NCI-H2171 (cell line): ENCODE data around the gene GPR179.
"Not testable (repeated sequence)": the region's sequence is repeated elsewhere in the genome, so short reads cannot be mapped to it uniquely, and the experiment has no call there.

Experiments used
- DNase-seq: peaks from one replicate; lab custom pipeline; 2025; lab: John Stamatoyannopoulos, UW

The GPR179 gene

GRCh38 chr17:38322156-38322779 is 21.5 kb downstream of the GPR179 start:
- peak; percentile 26 for DNase-seq

DNA sequence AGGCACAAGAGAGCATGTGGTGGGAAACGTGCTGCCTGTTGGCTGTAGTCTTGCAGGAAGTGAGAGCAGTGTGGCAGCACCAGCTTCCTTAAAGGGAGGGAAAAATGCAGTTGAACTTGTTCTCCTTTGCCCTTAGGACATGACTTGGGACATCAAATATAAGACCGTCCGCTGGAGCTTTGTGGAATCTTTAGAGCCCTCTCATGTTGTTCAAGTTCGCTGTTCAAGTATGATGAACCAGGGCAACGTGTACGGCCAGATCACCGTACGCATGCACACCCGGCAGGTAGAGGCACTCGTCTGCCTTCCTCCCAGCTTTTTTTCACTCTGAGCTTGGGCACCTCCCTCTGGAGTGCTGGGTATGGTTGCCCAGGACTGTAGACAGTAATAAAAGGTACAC is 23.3 kb downstream of the GPR179 start:
- DNase-seq: no peak

- DNase-seq: no peak
Measured at GRCh38 chr17:38317081-38317480, 26.7 kb downstream of the GPR179 start.

DNA sequence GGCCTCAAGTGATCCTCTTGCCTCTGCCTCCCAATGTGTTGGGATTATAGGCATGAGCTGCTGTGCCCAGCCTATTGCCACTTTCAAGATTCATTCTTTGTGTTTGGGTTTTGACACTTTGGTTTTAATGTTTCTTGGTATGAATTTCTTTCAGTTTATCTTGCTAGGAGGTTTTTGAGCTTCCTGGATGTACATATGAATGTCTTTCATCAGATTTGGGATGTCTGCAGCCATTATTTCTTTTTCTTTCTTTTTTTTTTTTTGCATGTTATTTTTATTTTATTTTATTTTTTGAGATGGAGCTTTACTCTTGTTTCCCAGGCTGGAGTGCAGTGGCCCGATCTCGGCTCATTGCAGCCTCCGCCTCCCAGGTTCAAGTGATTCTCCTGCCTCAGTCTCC is 28.3 kb downstream of the GPR179 start:
- DNase-seq: no peak

DNA sequence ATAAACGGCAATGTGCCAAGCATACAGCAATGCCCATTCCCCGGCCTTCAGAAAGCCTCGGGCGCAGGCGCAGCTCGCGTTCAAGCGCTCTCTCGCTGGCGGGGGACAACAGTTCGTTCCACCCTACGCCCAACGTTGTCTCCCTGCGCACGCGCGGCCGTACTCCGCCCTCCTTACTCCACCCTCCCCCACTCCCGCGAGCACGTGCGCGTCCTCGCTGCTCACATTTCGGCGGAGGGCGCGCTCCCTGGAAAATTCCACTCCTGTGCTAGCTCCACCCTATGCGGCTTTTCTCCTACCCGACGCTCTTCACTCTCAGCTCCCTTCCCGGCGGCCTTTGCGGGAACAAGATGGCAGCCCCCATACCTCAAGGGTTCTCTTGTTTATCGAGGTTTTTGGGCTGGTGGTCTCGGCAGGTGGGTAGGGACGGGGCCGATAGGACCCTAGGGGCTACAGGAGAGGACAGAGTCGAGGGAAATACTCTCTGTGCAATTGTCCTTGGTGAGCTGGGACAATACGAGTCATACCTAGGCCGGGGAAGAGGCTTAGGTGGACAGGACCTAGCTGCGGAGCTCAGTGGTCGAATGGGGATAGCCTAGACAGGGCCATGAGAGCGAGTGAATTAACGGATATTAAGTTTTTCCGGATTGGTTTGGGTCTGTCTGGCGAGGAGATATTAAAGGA is 46.8 kb downstream of the GPR179 start, which contains the start of gene MRPL45:
Gene MRPL45, plus strand, starts transcription at position 335 of the 684 bp plus-strand sequence. Its CDS starts 16 bp downstream, at position 351.
- peak; percentile 95 for DNase-seq

DNA sequence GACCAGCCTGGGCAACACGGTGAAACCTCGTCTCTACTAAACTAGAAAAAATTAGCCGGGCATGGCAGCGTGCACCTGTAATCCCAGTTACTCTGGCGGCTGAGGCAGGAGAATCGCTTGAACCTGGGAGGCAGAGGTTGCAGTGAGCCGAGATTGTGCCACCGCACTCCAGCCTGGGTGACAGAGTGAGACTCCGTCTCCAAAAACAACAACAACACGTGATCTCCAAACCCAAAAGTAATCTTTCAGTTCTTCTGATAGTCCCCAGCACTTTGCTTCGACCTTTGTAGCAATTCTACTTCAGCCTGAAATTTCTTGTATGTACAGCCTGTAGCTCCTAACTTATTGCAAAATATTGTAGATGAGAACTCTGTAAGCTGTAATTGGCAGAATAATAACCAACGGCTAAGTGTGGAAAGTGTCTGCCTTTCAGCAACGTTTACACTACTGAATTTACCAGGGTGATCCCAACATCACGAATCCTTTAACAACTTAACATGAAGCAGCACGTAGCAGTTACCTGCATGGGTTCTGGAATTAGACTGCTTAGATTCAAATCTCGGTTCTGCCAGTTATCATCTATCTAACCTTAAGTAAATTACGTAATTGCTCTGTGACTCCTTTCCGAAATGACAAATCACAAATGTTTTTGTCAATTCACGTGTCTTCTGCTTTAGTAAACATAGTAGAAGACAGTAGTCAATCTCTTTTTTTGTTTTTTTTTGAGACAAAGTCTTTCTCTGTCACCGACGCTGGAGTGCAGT is 48.0 kb downstream of the GPR179 start:
- not testable (repeated sequence) for DNase-seq

GRCh38 chr17:38289760-38290159 is 54.0 kb downstream of the GPR179 start:
- not testable (repeated sequence) for DNase-seq

DNA sequence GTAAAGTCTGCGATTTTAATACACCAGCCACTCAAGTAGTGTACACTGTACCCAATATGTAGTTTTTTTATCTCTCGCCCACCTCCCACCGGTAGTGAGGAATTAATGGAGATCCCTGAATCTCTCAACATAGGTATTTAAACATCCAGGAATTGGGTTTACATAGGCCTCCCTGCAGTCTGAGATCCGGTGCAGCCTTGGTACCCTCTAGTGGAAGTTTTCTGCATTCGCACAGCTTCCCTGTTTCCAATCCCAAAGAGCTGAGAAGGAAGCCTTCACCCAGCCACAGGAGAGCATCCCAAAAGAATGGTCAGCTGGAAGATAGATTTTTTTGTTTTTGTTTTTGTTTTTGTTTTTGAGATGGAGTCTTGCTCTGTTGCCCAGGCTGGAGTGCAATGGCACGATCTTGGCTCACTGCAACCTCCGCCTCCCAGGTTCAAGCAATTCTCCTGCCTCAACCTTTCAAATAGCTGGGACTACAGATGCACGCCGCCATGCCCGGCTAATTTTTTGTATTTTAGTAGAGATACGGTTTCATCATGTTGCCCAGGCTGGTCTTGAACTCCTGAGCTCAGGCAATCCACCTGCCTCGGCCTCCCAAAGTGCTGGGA is 55.4 kb downstream of the GPR179 start:
- not testable (repeated sequence) for DNase-seq

DNA sequence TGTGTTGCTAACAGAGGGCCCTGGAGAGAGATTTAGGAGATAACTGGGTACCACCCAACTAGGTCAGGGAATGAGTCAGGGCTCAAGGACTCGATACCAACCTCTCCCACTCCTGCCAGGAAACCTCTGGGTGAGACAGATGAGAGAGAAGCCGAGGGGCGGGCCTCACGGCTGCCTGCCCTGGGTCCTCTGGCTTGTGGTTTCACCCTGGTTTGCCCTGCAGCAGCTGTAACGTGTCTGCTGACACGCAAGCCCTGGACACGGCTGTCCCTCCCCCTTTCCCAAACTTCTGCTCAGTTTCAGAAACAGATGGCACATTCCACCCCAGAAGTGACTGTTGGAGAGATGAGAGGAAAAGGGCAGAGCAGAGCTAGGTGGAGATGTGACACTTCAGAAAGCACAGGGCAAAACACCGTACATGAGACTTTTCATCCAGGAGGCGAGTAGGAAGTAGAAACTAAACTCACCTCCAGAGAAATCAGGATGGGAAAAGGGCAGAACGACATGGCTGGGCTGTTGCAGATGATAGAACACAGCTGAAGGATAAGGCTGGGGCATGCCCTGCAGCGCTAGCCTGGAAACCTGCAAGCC is 57.2 kb downstream of the GPR179 start:
- DNase-seq: peak; percentile 30

DNA sequence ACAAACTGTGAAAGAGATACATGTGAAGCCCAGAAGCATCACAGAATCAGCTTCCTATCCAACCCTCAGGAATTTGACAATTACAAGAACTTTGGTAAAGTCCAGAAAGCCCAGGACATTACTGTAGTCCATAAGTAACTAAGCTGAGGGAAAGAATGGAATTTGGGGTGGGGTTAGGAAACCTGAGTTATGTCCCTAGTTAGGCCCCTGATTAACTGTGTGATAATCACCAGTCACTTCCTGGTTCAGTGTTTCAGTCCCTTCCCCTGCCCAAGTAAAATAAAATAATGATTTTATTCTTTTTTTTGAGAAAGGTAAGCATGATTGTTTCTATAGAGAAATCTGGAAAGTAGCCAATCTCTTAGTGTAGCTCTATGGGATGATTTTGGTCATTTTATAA is 57.8 kb downstream of the GPR179 start:
- not testable (repeated sequence) for DNase-seq
